ENCODE data around the gene ERICH6.
"Not testable (repeated sequence)": the region's sequence is repeated elsewhere in the genome, so short reads cannot be mapped to it uniquely, and the experiment has no call there.

ERICH6 gene

DNA sequence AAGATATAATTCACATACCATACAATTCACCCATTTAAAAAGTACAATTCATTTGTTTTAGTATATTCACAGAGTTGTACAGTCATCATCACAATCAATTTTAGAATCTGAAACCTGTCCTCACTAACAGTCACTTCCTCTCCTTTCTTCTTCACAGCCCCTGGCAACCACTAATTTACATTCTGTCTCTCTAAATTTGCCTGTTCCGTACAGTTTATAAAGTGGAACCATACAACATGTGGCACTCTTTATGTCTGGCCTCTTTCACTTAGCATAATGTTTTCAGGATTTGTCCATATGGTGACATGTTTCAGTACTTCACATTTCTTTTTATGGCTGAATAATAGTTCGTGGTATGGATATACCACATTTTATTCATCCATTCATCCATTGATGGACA, 22.7 kb downstream of the ERICH6 start:
- DNase-seq (ENCODE audit: low spot score), result peak; percentile 54

DNA sequence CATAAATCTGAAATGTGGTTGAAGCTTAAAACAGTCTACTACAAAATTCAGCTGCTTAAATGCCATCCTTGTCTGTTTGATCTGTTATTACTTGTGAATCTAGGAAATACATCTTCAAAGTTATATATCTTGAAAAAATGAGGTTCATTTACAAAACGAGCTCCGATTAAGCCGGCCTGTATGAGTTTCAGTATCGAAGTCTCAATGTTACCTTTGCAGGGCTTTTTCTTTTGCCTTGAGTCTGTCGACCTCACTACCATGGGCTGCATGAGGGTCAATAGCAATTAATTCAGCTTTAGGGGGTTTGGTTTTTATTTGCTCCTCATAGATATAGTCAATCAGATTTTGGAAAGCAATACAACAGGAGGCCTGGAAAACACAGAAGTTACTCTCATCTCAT, 23.2 kb downstream of the ERICH6 start:
- no peak for DNase-seq (ENCODE audit: low spot score)

DNA sequence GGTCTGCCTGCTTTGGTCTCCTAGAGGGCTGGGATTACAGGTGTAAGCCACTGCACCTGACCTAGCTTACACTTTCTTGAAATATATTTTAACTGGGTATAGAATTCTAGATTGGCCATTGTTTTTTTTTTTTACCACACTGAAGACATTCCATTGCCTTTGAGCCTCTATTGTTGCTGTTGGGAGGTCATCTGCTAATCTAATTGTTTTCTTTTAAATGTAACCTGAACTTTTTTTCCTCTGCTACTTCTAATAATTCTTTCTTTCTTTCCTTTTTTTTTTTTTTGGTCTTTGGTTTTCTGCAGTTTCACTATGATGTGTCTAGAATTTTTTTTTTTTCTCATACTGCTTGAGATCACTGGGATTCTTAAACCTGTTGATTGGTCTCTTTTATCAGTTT, 28.1 kb downstream of the ERICH6 start:
- DNase-seq (ENCODE audit: low spot score), result no peak

DNA sequence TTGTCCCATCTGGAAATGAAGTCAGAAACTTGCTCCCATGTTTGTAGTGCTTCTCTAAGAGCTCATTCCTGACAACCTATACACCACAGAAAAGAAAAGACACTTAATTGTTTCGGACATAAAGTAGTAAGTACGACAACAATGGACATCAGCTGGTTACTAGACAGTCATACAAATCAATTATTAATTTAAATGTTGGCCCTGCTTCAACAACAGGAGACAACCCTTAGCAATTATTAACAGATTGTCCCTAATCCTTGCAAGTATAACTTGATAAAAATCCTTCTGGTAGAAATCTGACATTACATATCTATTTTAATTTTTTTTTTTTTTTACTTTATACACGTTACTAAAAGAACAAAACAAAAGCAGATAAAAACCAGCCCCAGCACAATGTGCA, 29.8 kb downstream of the ERICH6 start:
- no peak for DNase-seq (ENCODE audit: low spot score)

DNA sequence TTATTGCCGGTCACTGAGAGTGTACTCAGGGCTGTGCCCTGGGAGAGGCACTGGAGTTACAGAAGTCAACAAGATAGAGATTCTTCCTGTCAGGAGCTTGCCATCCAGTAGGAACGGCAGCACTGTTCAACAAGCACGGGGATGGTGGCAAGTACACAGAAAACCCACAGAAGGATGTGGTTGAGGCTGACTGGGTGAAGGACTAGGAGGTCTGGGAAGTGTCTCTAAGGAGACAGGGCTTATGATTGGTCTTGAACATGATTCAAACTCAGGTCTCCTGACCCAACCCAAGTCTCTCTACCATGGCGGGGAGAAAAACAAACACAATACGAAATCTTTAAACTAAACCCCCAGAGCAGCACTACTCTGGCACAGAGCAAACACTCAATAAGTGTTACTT, 37.6 kb downstream of the ERICH6 start:
- DNase-seq (ENCODE audit: low spot score), result no peak

DNA sequence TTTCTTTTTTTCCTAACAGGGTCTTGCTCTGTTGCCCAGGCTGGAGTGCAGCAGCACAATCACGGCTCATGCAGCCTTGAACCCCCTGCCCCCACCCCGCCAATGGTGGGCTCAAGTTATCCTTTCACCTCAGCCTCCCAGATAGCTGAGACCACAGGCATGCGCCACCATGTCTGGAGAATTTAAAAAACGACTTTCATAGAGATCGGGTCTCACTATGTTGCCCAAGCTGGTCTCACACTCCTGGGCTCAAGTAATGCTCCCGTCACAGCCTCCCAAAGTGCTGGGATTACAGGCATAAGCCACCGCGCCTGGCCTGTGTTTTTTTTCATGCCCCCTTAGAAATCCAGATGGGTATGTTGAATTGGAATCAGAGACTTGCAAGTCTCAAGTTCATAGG, 40.3 kb downstream of the ERICH6 start:
- no peak for DNase-seq (ENCODE audit: low spot score)

DNA sequence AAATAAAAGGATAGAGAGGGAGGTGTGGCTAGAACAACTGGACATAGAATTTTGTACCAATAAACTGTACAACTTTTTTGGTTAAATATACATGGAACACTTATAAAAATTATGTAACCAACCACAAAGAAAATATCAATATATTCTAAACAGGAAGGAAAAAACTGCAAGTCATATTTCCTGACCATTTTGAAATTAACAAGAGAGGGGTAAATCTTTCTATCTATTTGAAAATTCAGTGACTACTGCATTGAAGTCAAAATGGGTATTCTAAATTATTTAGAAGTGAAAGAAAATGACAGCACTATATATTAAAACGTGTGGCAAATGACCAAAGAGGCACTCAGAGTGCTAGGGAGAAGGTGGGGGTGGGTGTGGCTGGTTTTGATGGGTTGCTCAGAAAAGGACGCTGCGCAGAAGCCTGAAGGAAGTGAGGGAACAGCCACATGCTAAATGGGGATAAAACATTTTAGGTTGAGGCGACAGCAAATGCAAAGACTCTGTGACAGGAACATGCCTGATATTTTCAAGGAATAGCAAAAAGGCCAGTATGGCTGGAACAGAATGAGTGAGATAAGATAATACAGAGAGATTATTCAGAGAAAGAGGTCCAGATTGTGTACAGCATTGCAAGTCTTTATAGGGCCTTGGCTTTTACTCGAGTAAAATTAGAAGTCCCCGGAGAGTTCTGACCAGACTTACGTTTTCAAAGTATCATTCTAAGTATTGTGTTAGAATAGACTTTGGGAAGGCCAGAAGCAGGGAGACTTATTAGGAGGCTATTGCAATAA, 41.1 kb downstream of the ERICH6 start:
- DNase-seq (ENCODE audit: low spot score), result no peak

DNA sequence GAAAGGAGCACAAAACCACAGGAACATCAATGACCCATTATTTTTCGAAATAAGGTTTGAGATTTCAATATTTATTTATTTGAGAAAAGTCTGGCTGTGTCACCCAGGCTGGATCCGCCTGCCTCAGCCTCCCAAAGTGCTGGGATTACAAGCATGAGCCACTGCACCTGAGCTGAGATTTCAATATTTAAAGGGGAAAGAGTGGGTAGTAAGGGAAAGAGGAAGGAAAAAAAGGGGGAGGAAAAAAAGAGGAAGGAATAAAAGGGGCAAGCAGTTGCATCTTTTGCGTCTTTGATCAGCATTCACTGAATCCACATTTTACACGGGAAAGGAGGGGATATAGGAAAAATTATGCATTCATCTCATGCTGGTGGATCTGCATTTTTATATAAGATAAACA, 47.4 kb downstream of the ERICH6 start:
- no peak for DNase-seq (ENCODE audit: low spot score)

DNA sequence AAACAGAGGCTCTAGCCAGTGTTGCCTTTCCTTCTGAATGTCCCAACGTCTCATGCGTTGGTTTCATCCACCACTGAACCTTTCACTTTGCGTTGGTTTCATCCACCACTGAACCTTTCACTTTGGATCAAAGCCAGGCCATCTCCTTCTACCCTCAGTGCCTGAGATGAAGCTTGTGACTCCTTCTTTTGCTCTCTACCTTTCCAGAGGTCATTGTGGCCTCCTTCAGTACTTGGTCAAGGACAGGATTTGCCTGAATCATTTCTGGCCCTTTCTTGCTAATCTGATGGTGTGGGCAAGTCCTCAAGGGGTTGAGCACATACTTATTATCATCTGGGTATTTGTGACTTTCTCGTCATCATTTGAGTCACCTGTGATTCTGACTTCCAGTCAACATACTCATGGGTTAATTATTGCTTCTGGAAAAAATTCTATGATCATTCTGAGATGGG, 50.6 kb downstream of the ERICH6 start:
- no peak for DNase-seq (ENCODE audit: low spot score)

DNA sequence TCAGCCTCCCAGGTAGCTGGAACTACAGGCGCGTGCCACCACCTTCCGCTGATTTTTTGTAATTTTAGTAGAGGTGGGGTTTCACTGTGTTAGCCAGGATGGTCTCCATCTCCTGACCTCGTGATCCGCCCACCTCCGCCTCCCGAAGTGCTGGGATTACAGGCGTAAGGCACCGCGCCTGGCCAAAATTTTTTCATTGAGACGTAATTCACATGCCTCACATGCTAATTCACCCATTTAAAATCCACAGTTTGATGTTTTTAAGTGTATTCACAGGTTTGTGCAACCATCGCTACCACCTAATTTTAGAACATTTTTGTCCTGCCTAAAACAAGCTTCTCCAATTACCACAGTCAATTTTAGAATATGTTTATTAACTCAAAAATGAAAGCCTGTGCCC, 63.5 kb downstream of the ERICH6 start:
- DNase-seq (ENCODE audit: low spot score), result no peak

DNA sequence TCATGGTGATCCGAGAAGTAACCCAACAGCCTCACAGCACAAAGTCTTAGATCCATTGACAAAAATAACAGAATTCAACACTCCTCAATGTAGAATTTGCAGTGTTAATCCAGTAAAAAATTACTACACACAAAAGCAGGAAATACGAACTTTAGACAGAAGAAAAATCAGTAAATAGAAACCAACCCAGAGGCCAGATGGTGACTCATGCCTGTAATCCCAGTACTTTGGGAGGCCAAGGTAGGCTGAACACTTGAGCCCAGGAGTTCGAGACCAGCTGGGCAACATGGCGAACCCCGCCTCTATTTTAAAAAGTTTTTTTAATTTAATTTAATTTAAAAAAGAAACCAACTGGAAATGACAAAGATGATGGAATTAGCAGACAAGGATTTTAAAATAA, 64.5 kb downstream of the ERICH6 start:
- no peak for DNase-seq (ENCODE audit: low spot score)

DNA sequence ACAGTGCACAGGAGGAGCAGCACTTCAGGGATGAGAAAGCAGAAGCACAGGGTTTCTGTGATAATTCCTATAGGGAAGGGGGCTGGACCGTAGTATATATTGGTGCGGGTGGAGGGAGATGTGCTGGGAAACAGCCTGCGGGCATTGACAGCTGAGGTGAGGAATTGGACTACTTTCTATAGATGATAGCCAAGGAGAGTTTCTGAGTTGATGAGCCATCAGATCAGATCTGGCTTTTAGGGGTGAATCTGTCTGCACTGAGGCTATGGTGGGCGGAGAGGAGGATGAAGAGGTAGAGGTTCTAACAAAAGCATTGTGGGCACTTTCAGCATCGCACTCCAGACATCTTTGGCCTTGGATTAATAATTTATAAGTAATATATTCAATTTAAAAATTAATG, 67.5 kb downstream of the ERICH6 start:
- no peak for DNase-seq (ENCODE audit: low spot score)

DNA sequence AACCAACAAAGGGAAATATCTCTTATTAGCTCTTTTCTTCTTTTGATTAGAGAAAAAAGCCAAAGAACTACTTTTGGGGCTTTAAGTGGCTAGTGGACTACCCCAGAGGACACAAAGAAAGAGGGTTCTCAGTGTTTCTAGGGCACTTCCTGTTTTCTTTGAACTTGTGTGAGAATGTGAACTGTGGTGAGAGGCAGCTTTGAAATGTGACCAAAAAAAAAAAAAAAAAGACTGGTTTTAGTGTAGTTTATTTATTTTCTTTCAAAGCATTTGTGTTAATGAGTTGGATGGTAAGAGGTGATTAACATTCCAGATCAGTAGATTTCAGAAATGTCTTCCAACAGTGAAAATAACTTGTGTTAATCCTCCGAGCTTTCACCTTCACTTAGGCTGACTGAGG, 68.2 kb downstream of the ERICH6 start:
- no peak for DNase-seq (ENCODE audit: low spot score)

DNA sequence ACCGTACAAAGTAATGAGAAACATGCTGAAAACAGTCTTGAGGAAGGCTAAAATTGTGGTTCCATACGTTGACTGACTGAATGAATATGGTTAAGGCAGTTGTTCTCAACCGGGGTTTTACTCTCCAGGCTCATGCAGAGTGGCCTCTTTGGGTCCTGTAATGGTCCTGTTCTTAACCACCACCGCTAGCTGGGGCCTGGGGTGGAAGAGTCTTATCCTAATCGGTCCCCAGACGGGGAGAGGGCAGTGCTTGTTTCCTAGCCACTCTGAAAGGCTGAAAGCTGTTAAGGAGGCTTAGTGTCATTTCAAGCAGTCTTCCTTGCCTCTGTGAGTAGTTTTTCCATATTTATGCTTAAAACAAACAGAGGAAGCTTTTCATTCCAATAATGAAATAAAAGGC, 68.6 kb downstream of the ERICH6 start:
- no peak for DNase-seq (ENCODE audit: low spot score)

DNA sequence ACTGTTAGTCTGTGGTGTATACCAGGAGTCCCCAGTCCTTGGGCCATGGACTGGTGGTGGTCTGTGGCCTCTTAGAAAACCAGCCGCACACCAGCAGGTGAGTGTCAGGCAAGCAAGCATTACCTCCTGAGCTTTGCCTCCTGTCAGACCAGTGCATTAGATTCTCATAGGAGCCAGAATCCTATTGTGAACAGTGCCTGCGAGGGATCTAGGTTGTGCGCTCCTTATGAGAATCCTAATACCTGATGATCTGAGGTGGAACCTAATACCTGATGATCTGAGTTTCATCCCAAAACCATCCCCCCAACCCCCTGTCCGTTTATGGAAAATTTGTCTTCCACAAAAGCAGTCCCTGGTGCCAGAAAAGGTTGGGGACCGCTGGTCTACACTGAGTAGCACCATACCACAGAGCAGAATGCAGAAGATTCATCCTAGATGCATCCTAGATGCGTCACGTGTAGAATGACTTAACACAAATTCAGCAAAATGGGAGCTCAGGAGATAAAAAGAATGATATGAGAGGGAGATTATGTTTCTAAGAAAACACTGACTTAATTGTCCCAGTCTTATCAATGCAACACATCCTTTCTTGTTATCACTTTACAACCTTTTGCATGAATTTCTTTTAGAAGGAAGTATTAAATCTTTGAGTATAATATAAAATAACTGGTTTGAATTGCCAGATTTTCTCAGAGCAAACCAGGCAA, 72.1 kb downstream of the ERICH6 start:
- no peak for DNase-seq (ENCODE audit: low spot score)

DNA sequence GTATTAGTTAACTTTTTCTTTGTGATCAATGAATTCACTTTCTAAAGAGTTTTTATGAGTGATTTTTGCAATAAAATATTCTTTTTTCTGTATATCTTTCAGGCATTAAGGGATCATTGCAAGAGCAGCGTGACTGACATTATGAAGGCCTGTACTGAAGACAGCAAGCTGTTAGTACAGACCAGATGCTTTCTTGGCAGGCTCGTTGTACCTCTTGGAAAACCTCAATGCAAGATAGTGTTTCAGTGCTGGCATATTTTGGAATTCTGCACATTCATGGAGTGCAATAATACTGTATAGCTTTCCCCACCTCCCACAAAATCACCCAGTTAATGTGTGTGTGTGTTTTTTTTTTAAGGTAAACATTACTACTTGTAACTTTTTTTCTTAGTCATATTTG, 76.2 kb downstream of the ERICH6 start:
- DNase-seq (ENCODE audit: low spot score), result no peak

DNA sequence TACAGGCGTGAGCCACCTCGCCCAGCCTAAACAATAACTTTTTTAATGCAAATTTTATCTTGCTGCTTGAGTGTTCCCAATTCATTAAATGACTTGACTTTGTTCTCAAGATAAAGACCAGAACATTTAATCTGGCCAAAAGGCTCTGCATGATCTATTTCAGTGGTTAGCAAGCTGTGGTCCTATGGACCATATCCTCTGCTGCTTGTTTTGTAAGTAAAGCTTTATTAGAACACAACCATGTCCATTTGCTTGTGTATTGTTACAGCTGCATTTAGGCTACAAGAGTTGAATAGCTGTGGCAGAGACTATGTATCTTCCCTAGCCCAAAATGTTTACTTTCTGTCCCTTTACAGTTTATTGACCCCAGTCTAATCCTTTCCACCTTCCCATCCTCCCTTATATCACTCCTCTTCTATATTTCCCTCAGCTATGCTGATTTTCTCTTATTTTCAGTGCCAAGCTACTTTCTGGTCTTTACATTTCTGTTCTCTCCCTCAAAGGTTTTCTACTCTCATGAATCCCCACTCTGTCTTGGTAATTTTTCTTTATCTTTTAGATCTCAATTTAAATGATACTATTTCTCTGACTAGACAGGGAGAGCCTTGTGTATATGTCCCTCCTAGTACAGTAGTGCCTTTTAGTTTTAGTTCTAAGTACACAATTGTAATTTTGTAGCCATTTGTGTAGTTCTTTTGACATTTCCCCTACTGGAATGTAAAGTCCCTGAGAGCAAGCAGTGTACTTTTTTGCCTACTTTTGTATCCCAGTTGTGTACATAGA, 77.4 kb downstream of the ERICH6 start:
- DNase-seq (ENCODE audit: low spot score), result no peak

DNA sequence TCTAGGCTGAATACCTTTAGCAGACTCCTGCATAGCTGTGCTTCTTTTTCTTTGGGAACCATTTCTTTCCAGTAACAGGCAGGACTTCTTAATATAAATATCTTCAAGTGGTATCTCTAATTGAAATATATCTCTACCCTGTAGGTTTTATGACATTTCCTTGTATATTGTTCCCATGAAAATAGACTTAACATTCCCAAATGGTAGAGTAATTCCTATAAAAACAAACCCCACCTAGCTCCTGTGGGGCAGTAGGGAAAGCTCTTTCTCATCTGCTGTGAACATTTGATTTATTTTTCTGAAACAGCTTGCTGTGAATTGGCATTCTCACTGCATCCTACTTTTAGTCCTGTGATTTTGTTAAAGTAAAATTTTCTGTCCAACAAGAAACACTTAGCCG, 79.8 kb downstream of the ERICH6 start:
- no peak for DNase-seq (ENCODE audit: low spot score)

DNA sequence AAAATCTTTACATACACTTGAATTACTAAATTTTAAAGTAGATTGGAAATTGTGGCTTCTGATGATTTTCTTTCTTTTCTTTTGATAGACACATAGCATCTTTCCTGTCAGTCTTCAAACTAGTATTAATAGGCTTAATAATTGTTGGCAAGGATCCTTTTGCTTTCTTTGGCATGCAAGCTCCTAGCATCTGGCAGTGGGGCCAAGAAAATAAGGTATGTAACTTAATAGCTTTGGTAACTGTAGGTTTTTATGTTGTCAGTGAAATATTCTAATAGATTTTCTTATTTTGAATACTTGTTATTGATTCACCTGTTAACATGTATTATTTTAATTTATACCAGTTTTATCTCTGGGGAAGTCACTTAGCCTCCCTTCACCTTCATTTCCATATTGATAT, 80.8 kb downstream of the ERICH6 start:
- DNase-seq (ENCODE audit: low spot score), result not testable (repeated sequence)

DNA sequence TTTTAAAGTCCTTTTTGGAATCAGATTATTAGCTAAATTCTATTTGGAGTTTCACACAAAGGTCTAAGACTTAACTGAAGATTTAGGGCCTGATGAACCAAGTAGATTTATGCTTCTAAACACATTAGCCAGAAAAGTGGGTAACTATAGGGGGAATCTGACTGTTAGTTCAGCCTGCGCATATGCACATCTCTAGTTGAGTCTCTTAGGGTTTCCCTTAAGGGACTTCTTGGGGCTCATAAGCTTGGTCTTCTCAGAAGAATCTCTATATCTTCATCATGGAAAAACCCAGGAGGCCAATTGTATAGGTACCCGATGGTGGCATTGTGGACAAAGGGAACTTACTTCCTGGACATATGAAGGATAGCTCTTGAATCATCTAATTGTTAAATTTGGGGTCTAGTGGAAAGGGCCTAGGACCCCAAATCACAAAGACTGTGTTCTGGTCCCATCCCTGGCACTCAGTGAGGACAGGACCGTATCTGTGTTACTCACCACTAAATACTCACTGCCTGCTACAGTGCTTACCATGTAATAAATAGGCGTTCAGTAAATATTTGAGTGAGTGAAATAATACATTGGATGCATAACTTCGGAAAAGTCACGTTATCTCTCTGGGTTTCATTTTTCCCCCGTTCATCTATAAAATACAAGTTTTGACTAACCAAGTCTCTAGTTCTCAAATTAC, 83.6 kb downstream of the ERICH6 start:
- no peak for DNase-seq (ENCODE audit: low spot score)

DNA sequence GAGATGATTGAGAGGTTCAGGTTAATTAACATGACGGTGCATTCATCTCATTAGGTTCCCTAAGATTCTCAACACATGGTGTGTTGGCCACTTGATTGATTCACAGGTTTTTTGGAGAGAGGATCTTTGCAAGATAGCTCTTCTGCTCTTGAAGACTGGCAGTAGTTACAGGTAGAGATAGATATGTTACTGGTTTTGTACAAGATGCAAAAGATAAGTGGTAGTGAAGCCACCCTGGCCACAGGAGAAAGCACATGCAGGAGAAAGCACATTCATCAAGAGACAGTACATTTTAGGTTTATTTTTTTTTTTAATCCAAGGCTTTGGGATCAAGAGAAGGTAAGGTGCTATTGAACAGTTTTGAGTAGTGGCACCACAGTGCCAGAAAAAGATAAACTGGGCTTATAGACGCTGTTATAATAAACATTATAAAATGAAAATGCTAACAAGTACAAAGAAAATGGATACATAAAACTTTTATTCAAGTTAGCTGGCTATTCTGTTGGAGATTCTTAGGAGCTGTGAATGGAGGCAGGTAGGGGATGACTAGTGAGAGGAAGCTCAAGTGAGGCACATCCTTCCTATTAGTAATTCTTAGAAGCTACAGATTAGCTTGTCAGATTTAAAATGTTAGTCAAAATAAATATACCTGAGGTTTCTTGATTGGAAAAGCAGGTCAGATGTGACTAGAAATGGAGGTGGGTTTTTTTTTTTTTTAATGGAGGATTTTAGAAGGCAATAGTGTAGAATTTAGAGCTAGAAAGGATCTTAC, 89.8 kb downstream of the ERICH6 start:
- no peak for DNase-seq (ENCODE audit: low spot score)

DNA sequence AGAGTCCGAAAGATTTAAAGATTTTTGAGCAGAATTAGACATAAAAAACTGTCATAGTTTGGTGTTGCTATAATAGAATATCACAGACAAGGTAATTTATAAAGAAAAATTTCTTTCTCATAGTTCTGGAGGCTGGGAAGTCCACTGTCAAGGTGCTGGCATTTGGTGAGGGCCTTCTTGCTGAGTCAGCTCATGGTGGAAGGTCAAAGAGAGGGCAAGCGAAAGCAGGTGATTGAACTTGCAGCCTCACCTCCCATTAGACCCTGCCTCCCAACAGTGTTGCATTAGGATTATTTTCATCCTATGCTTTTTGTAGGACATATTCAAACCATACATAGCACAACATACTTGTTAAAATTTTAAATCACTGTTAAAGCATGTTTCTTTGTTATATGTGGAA, 90.7 kb downstream of the ERICH6 start:
- DNase-seq (ENCODE audit: low spot score), result no peak

Data from germinal center (tissue), 1 donor.